ENCODE measurements around the gene FITM2.

DNA sequence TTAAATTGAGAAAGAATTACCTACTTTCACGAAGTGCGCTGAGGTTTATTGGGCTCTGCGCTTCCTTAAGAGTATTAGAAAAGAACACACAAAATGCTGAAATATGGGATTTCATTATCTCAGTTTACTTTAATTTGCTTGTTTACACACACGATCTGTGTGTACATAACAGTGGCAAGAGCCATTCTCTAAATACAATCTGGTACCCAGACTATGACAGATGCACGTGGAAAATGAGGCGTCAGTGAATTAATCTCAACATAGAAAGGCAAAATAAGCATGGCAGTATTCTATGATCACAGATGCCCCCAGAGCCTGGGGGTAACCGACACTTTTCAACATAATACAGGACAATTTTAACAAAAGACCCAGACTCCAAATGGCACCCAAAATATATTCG lies 8.3 kb downstream of the FITM2 start:
- no peak for TF ChIP-seq EHMT2 (IDR thresholded peaks at IDR 0.05; ENCODE audit: low read depth)
- TF ChIP-seq, protein P1, sequence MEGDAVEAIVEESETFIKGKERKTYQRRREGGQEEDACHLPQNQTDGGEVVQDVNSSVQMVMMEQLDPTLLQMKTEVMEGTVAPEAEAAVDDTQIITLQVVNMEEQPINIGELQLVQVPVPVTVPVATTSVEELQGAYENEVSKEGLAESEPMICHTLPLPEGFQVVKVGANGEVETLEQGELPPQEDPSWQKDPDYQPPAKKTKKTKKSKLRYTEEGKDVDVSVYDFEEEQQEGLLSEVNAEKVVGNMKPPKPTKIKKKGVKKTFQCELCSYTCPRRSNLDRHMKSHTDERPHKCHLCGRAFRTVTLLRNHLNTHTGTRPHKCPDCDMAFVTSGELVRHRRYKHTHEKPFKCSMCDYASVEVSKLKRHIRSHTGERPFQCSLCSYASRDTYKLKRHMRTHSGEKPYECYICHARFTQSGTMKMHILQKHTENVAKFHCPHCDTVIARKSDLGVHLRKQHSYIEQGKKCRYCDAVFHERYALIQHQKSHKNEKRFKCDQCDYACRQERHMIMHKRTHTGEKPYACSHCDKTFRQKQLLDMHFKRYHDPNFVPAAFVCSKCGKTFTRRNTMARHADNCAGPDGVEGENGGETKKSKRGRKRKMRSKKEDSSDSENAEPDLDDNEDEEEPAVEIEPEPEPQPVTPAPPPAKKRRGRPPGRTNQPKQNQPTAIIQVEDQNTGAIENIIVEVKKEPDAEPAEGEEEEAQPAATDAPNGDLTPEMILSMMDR (IDR thresholded peaks at IDR 0.05): no peak

Measured in A549 (cell line).